Dendritic cell treated with granulocyte-macrophage colony-stimulating factor and Interleukin-4, amounts not matched to agents 40 ng/mL and 50 ng/mL, for 4 days (primary cell): ENCODE data around the gene AMPH.
"Not testable (repeated sequence)": the region's sequence is repeated elsewhere in the genome, so short reads cannot be mapped to it uniquely, and the experiment has no call there.

ENCODE experiments used
- H3K27ac Mint-ChIP-seq: one replicate; pipeline ENCODE4 v1.8.0; 2022; ENCODE audit warnings: mild to moderate bottlenecking, mixed read lengths
- H3K27me3 Mint-ChIP-seq: one replicate; pipeline ENCODE4 v1.8.0; 2022; ENCODE audit warnings: mild to moderate bottlenecking, mixed read lengths
- H3K36me3 Mint-ChIP-seq: one replicate; pipeline ENCODE4 v1.8.0; 2022; ENCODE audit warnings: low read depth, mixed read lengths
- H3K4me1 Mint-ChIP-seq: one replicate; pipeline ENCODE4 v1.8.0; 2022; ENCODE audit warnings: low read depth, mixed read lengths
- H3K4me3 Mint-ChIP-seq: one replicate; pipeline ENCODE4 v1.8.0; 2022; ENCODE audit warnings: mild to moderate bottlenecking, moderate library complexity, mixed read lengths
- H3K9me3 Mint-ChIP-seq: one replicate; pipeline ENCODE4 v1.8.0; 2022; ENCODE audit warnings: mixed read lengths
- intact Hi-C: fragments of 100-400 bp; cut with micrococcal nuclease; formaldehyde crosslinking; loops from one replicate; pipeline ENCODE4 v1.15.0; 2022

AMPH gene

GRCh38 chr7:38345299-38346172 is 285.6 kb downstream of the AMPH start:
- not testable (repeated sequence) for H3K9me3 Mint-ChIP-seq, H3K27me3 Mint-ChIP-seq
- H3K27ac Mint-ChIP-seq = peak overlapping the region; percentile 86
- peaks cover 53% of the 10 kb centered on the region for H3K4me1 Mint-ChIP-seq
- H3K4me3 Mint-ChIP-seq = peak overlapping the region; percentile 57
- intact Hi-C loops = loop anchor here (1.0 kb wide), 1 partner anchor 10 kb away; no protein-coding TSS in a partner anchor
- H3K36me3 Mint-ChIP-seq = peaks cover 23% of the 10 kb centered on the region

GRCh38 chr7:38344741-38345140 is 286.4 kb downstream of the AMPH start:
- not testable (repeated sequence) for H3K4me3 Mint-ChIP-seq

GRCh38 chr7:38342135-38342534 is 289.0 kb downstream of the AMPH start:
- peak overlapping the region; percentile 79 for H3K4me3 Mint-ChIP-seq
- H3K9me3 Mint-ChIP-seq, intact Hi-C loops, H3K27me3 Mint-ChIP-seq: not testable (repeated sequence)
- peaks cover 79% of the 10 kb centered on the region for H3K4me1 Mint-ChIP-seq
- peak overlapping the region; percentile 83 for H3K27ac Mint-ChIP-seq
- H3K36me3 Mint-ChIP-seq = peaks cover 28% of the 10 kb centered on the region

More at GRCh38 chr7:38344741-38345140, 286.4 kb downstream of the AMPH start:
- peak overlapping the region; percentile 86 for H3K27ac Mint-ChIP-seq
- not testable (repeated sequence) for H3K27me3 Mint-ChIP-seq, H3K9me3 Mint-ChIP-seq
- H3K4me1 Mint-ChIP-seq = peaks cover 61% of the 10 kb centered on the region
- intact Hi-C loops = loop anchor here (1.0 kb wide), 1 partner anchor 9 kb away; no protein-coding TSS in a partner anchor
- peaks cover 23% of the 10 kb centered on the region for H3K36me3 Mint-ChIP-seq

GRCh38 chr7:38341172-38341705 is 289.9 kb downstream of the AMPH start:
- peaks cover 83% of the 10 kb centered on the region for H3K4me1 Mint-ChIP-seq
- H3K36me3 Mint-ChIP-seq = peaks cover 27% of the 10 kb centered on the region
- H3K27ac Mint-ChIP-seq = peak overlapping the region; percentile 83
- H3K9me3 Mint-ChIP-seq, intact Hi-C loops, H3K27me3 Mint-ChIP-seq: not testable (repeated sequence)
- H3K4me3 Mint-ChIP-seq = peak overlapping the region; percentile 79

- peak overlapping the region; percentile 83 for H3K27ac Mint-ChIP-seq
- no peaks in the 10 kb centered on the region for H3K9me3 Mint-ChIP-seq
- H3K36me3 Mint-ChIP-seq = peaks cover 25% of the 10 kb centered on the region
- intact Hi-C loops = loop anchor here (5.0 to 10.0 kb wide), 2 partner anchors 233 to 425 kb away; partner anchors contain the start of gene SFRP4
- H3K4me3 Mint-ChIP-seq = peak overlapping the region; percentile 37
- no peaks in the 10 kb centered on the region for H3K27me3 Mint-ChIP-seq
- H3K4me1 Mint-ChIP-seq = peaks cover 81% of the 10 kb centered on the region
These were observed 291.0 kb downstream of the AMPH start for GRCh38 chr7:38339953-38340819.

GRCh38 chr7:38336148-38336515 is 295.0 kb downstream of the AMPH start:
- peaks cover 86% of the 10 kb centered on the region for H3K4me1 Mint-ChIP-seq
- peak overlapping the region; percentile 97 for H3K27ac Mint-ChIP-seq
- intact Hi-C loops = loop anchor here (5.0 to 10.0 kb wide), 2 partner anchors 229 to 421 kb away; partner anchors contain the start of gene SFRP4
- H3K9me3 Mint-ChIP-seq, H3K27me3 Mint-ChIP-seq: not testable (repeated sequence)
- H3K4me3 Mint-ChIP-seq = peak overlapping the region; percentile 77
- H3K36me3 Mint-ChIP-seq = peaks cover 31% of the 10 kb centered on the region

- intact Hi-C loops = loop anchor here (1.0 to 10.0 kb wide), 3 partner anchors 10 to 421 kb away; partner anchors contain the start of gene SFRP4
- peak overlapping the region; percentile 77 for H3K4me3 Mint-ChIP-seq
- peaks cover 86% of the 10 kb centered on the region for H3K4me1 Mint-ChIP-seq
- H3K27ac Mint-ChIP-seq = peak overlapping the region; percentile 97
- H3K9me3 Mint-ChIP-seq = no peaks in the 10 kb centered on the region
- H3K27me3 Mint-ChIP-seq = no peaks in the 10 kb centered on the region
- peaks cover 36% of the 10 kb centered on the region for H3K36me3 Mint-ChIP-seq
These were observed 295.6 kb downstream of the AMPH start for GRCh38 chr7:38335492-38336147.

GRCh38 chr7:38335128-38335491 is 296.1 kb downstream of the AMPH start:
- Mint-ChIP-seq H3K9me3 (no peaks in the 10 kb centered on the region), H3K27ac (peak overlapping the region; percentile 97), H3K27me3 (no peaks in the 10 kb centered on the region), H3K4me1 (peaks cover 82% of the 10 kb centered on the region), H3K4me3 (peak overlapping the region; percentile 77), H3K36me3 (peaks cover 39% of the 10 kb centered on the region)
- intact Hi-C loops = loop anchor here (1.0 to 10.0 kb wide), 3 partner anchors 10 to 420 kb away; partner anchors contain the start of gene SFRP4

- intact Hi-C loops = loop anchor here (10.0 kb wide), 1 partner anchor 419 kb away; the partner anchor contains the start of gene SFRP4
- peaks cover 47% of the 10 kb centered on the region for H3K36me3 Mint-ChIP-seq
- peak overlapping the region; percentile 52 for H3K4me3 Mint-ChIP-seq
- H3K27me3 Mint-ChIP-seq = no peaks in the 10 kb centered on the region
- peaks cover 72% of the 10 kb centered on the region for H3K4me1 Mint-ChIP-seq
- no peaks in the 10 kb centered on the region for H3K9me3 Mint-ChIP-seq
- H3K27ac Mint-ChIP-seq = peak overlapping the region; percentile 97
These were observed 297.0 kb downstream of the AMPH start for GRCh38 chr7:38334163-38334562.
